HUES64 (cell line): ENCODE data around the gene DNASE1L1.
A peak's percentile ranks its signal among the peaks of the same experiment; 100 is the strongest.
"Not testable (repeated sequence)": the region's sequence is repeated elsewhere in the genome, so short reads cannot be mapped to it uniquely, and the experiment has no call there.

ENCODE experiments used
- H3K27ac ChIP-seq: 2 replicates; pipeline ENCODE4 v1.7.0; 2013; ENCODE audit warnings: low read depth, low read length, inconsistent platforms
- H3K27me3 ChIP-seq: 2 replicates; pipeline ENCODE4 v1.6.1; 2013; ENCODE audit warnings: mild to moderate bottlenecking, low read length; ENCODE audit not compliant: insufficient read depth
- H3K36me3 ChIP-seq: 2 replicates; pipeline ENCODE4 v1.6.1; 2013; ENCODE audit warnings: mild to moderate bottlenecking, low read length; ENCODE audit not compliant: insufficient read depth
- H3K4me1 ChIP-seq: 2 replicates; pipeline ENCODE4 v1.6.1; 2013; ENCODE audit warnings: mild to moderate bottlenecking, low read length, moderate library complexity; ENCODE audit not compliant: insufficient read depth
- H3K4me3 ChIP-seq: 2 replicates; pipeline ENCODE4 v1.5.1; 2013; ENCODE audit warnings: mild to moderate bottlenecking, low read length, moderate library complexity
- H3K9ac ChIP-seq: 2 replicates; pipeline ENCODE4 v1.6.1; 2013; ENCODE audit warnings: mild to moderate bottlenecking, low read depth, low read length
- H3K9me3 ChIP-seq: 2 replicates; pipeline ENCODE4 v1.6.1; 2013; ENCODE audit warnings: low read depth, low read length; ENCODE audit not compliant: insufficient read depth
- WGBS: fragments of 150-250, 120-280 bp; methylation state at CpG from one replicate; pipeline ENCODE4 v1.1.7; 2013; ENCODE audit warnings: missing lambda C conversion rate; 5-methylcytosine and 5-hydroxymethylcytosine counted together

Gene DNASE1L1

GRCh38 chrX:154402622-154403127 is 6.4 kb downstream of the DNASE1L1 start:
- H3K9ac ChIP-seq = no peak overlapping the region
- no peaks in the 10 kb centered on the region for H3K27me3 ChIP-seq
- no peaks in the 10 kb centered on the region for H3K9me3 ChIP-seq
- no peak overlapping the region for H3K27ac ChIP-seq
- H3K4me3 ChIP-seq = no peak overlapping the region
- WGBS = 85% methylated on average over 17 of the region's 19 CpGs
- peaks cover 24% of the 10 kb centered on the region for H3K36me3 ChIP-seq
- 0 out of 2 replicates have a peak, but pooled peaks cover 4% of the 10 kb centered on the region for H3K4me1 ChIP-seq

- H3K4me1 ChIP-seq = 0 out of 2 replicates have a peak, but pooled peaks cover 4% of the 10 kb centered on the region
- no peak overlapping the region for H3K4me3 ChIP-seq
- peaks cover 24% of the 10 kb centered on the region for H3K36me3 ChIP-seq
- no peaks in the 10 kb centered on the region for H3K27me3 ChIP-seq
- WGBS = 59% methylated on average over 5 of the region's 6 CpGs
- H3K27ac ChIP-seq = peak overlapping the region; percentile 55; the same call in 1 of the 2 replicates
- no peak overlapping the region for H3K9ac ChIP-seq
- H3K9me3 ChIP-seq = no peaks in the 10 kb centered on the region
Measured at GRCh38 chrX:154401918-154402621, 7.0 kb downstream of the DNASE1L1 start.

- H3K4me1 ChIP-seq = 0 out of 2 replicates have a peak, but pooled peaks cover 4% of the 10 kb centered on the region
- 72% methylated on average over 6 of the region's 6 CpGs for WGBS
- H3K27ac ChIP-seq = peak overlapping the region; percentile 12; the same call in 1 of the 2 replicates
Measured at GRCh38 chrX:154401045-154401799, 7.8 kb downstream of the DNASE1L1 start.

GRCh38 chrX:154400369-154400817 is 8.7 kb downstream of the DNASE1L1 start:
- not testable (repeated sequence) for H3K9me3 ChIP-seq, H3K4me1 ChIP-seq, H3K27me3 ChIP-seq
- H3K4me3 ChIP-seq = 0 out of 2 replicates have a peak overlapping the region, but pooled peaks have one; percentile 92
- peaks cover 24% of the 10 kb centered on the region for H3K36me3 ChIP-seq
- 100% methylated on average over 5 of the region's 6 CpGs for WGBS
- H3K27ac ChIP-seq = peak overlapping the region; percentile 94
- peak overlapping the region; percentile 100; the same call in 1 of the 2 replicates for H3K9ac ChIP-seq

More at GRCh38 chrX:154401045-154401799, 7.8 kb downstream of the DNASE1L1 start:
- no peaks in the 10 kb centered on the region for H3K27me3 ChIP-seq
- no peak overlapping the region; the same call in 1 of the 2 replicates for H3K4me3 ChIP-seq
- no peak overlapping the region for H3K9ac ChIP-seq
- no peaks in the 10 kb centered on the region for H3K9me3 ChIP-seq
- peaks cover 24% of the 10 kb centered on the region for H3K36me3 ChIP-seq

- peak overlapping the region; percentile 100 for H3K9ac ChIP-seq
- no peaks in the 10 kb centered on the region for H3K9me3 ChIP-seq
- no peaks in the 10 kb centered on the region for H3K27me3 ChIP-seq
- H3K4me1 ChIP-seq = 0 out of 2 replicates have a peak, but pooled peaks cover 4% of the 10 kb centered on the region
- 82% methylated on average over 9 of the region's 14 CpGs for WGBS
- H3K4me3 ChIP-seq = peak overlapping the region; percentile 92
- peak overlapping the region; percentile 94 for H3K27ac ChIP-seq
- H3K36me3 ChIP-seq = peaks cover 24% of the 10 kb centered on the region
Measured at GRCh38 chrX:154399527-154400368, 9.3 kb downstream of the DNASE1L1 start.

- peak overlapping the region; percentile 100 for H3K9ac ChIP-seq
- H3K4me3 ChIP-seq = peak overlapping the region; percentile 92
- H3K9me3 ChIP-seq = no peaks in the 10 kb centered on the region
- H3K4me1 ChIP-seq = 0 out of 2 replicates have a peak, but pooled peaks cover 4% of the 10 kb centered on the region
- WGBS = 2% methylated on average over 48 of the region's 49 CpGs
- no peaks in the 10 kb centered on the region for H3K27me3 ChIP-seq
- peak overlapping the region; percentile 94 for H3K27ac ChIP-seq
- H3K36me3 ChIP-seq = peaks cover 24% of the 10 kb centered on the region
Measured at GRCh38 chrX:154398668-154399526, 10.2 kb downstream of the DNASE1L1 start.

- Histone ChIP-seq H3K4me1 (0 out of 2 replicates have a peak, but pooled peaks cover 4% of the 10 kb centered on the region), H3K4me3 (peak within 1 kb of the TSS; percentile 92), H3K9ac (peak within 1 kb of the TSS; percentile 100), H3K27ac (peak within 1 kb of the TSS; percentile 97), H3K9me3 (no peaks in the 10 kb centered on the region), H3K36me3 (peaks cover 24% of the 10 kb centered on the region), H3K27me3 (no peaks in the 10 kb centered on the region)
- WGBS = under 1% methylated on average over 69 of the region's 69 CpGs
Measured at GRCh38 chrX:154397888-154398667, 11.0 kb downstream of the DNASE1L1 start, which contains the start of gene RPL10. RPL10 (plus strand) TSS chrX:154398377; CDS start chrX:154398520, 143 bp downstream.

- WGBS = 3% methylated on average over 53 of the region's 53 CpGs
Measured at GRCh38 chrX:154396973-154397887, 11.8 kb downstream of the DNASE1L1 start.

More at GRCh38 chrX:154396973-154397887, 11.8 kb downstream of the DNASE1L1 start:
- H3K36me3 ChIP-seq = peaks cover 24% of the 10 kb centered on the region
- 0 out of 2 replicates have a peak, but pooled peaks cover 4% of the 10 kb centered on the region for H3K4me1 ChIP-seq
- peak overlapping the region; percentile 100 for H3K9ac ChIP-seq
- H3K27me3 ChIP-seq = no peaks in the 10 kb centered on the region
- H3K4me3 ChIP-seq = peak overlapping the region; percentile 92
- H3K9me3 ChIP-seq = no peaks in the 10 kb centered on the region
- H3K27ac ChIP-seq = peak overlapping the region; percentile 97
